NCI-H1048 (cell line): Measurements from ENCODE around the gene THTPA.
"Not testable (repeated sequence)": the region's sequence is repeated elsewhere in the genome, so short reads cannot be mapped to it uniquely, and the experiment has no call there.

Experiments
- DNase-seq: peaks from one replicate; lab custom pipeline; 2025; lab: John Stamatoyannopoulos, UW

Gene THTPA

DNA sequence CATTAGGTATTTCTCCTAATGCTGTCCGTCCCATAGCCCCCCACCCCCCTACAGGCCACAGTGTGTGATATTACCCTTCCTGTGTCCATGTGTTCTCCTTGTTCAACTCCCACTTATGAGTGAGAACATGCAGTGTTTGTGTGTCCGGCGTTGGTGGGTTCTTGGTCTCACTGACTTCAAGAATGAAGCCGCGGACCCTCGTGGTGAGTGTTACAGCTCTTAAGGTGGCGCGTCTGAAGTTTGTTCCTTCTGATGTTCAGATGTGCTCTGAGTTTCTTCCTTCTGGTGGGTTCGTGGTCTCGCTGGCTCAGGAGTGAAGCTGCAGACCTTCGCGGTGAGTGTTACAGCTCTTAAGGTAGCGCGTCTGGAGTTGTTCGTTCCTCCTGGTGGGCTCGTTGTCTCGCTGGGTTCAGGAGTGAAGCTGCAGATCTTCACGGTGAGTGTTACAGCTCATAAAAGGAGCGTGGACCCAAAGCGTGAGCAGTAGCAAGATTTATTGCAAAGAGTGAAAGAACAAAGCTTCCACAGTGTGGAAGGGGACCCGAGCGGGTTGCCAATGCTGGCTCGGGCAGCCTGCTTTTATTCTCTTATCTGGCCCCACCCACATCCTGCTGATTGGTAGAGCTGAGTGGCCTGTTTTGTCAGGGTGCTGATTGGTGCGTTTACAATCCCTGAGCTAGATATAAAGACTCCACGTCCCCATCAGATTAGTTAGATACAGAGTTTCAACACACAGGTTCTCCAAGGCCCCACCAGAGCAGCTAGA lies 27.9 kb downstream of the THTPA start:
- DNase-seq, result not testable (repeated sequence)

DNA sequence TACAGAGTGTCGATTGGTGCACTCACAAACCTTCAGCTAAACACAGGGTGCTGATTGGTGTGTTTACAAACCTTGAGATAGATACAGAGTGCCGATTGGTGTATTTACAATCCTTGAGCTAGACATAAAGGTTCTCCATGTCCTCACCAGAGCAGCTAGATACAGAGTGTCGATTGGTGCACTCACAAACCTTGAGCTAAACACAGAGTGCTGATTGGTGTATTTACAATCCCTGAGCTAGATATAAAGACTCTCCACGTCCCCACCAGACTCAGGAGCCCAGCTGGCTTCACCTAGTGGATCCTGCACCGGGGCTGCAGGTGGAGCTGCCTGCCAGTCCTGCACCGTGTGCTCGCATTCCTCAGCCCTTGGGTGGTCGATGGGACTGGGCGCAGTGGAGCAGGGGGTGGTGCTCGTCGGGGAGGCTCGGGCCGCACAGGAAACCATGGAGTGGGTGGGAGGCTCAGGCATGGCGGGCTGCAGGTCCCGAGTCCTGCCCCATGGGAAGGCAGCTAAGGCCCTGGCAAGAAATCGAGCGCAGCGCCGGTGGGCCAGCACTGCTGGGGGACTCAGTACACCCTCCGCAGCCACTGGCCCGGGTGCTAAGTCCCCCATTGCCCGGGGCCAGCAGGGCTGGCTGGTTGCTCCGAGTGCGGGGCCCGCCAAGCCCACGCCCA lies 28.6 kb downstream of the THTPA start:
- not testable (repeated sequence) for DNase-seq

- DNase-seq, result peak; percentile 56
Observed at GRCh38 chr14:23588884-23589598, 33.0 kb downstream of the THTPA start.

DNA sequence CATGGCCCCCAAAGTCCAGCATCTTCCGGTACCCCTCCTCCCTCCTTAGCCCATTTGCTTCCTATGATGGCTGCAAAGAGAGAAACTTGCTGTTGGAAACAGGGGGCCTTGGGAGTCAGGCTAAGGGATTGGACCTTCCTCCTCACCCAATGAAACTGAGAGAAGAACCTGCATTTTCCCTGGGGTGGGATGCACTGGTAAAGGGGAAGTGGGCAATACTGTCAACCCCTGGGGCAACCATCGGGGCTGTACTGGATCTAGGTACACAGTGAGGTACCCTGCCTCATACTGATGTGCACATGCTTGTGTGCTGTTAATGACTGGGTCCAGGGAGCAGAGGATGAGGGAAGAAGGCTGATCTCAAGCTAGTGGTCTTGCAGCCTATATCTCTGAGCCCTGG lies 33.5 kb downstream of the THTPA start:
- DNase-seq, result no peak

- no peak for DNase-seq
Observed at GRCh38 chr14:23590198-23590597, 34.1 kb downstream of the THTPA start.

DNA sequence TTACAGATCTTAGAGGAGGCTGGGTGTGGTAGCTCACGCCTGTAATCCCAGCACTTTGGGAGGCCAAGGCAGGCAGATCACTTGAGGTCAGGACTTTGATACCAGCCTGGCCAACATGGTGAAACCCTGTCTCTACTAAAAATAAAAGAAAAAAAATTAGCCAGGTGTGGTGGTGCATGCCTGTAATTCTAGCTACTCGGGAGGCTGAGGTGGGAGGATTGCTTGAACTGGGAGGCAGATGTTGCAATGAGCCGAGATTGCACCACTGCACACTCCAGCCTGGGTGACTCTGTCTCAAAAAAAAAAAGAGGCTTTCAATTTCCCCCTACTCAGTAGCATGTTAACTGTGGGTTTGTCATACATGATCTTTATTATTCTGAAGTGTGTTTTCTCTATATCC lies 38.1 kb downstream of the THTPA start:
- not testable (repeated sequence) for DNase-seq

DNA sequence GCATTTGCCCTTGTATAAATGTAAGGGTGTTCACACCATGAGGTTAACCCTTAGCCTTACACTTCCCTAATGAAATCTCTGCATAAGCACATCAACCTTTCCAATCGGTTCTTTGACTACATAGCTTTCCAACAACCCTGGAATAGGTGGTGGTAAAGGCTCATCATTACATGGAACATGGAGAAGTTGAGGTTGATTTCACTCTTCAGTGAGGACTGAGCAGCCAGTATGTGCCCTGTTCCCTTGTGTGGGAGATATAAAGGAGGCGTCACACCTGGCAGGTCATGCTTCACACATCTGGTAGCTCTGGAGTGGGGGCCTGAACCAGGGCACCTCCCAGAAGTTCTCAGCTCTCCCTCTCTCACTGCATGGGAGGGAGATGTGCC lies 44.2 kb downstream of the THTPA start:
- DNase-seq, result no peak

- no peak for DNase-seq
Observed at GRCh38 chr14:23600806-23601205, 44.7 kb downstream of the THTPA start.

DNA sequence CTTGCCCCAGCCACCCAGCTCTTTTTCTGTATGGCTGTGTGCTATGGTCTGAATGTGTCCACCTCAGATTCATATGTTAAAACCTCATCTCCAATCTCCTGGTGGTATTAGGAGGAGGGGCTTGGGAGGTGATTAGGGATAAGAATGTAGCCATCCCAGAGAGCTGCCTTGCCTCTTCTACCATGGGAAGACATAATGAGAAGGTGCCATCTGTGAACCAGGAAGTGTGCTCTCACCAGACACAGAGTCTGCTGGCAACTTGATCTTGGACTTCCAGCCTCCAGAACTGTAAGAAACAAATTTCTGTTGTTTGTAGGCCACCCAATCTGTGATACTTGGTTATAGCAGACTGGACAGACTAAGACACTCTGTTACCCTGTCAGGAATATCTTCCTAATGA lies 45.4 kb downstream of the THTPA start:
- no peak for DNase-seq

GRCh38 chr14:23601845-23602180 lies 45.7 kb downstream of the THTPA start:
- DNase-seq, result no peak

DNA sequence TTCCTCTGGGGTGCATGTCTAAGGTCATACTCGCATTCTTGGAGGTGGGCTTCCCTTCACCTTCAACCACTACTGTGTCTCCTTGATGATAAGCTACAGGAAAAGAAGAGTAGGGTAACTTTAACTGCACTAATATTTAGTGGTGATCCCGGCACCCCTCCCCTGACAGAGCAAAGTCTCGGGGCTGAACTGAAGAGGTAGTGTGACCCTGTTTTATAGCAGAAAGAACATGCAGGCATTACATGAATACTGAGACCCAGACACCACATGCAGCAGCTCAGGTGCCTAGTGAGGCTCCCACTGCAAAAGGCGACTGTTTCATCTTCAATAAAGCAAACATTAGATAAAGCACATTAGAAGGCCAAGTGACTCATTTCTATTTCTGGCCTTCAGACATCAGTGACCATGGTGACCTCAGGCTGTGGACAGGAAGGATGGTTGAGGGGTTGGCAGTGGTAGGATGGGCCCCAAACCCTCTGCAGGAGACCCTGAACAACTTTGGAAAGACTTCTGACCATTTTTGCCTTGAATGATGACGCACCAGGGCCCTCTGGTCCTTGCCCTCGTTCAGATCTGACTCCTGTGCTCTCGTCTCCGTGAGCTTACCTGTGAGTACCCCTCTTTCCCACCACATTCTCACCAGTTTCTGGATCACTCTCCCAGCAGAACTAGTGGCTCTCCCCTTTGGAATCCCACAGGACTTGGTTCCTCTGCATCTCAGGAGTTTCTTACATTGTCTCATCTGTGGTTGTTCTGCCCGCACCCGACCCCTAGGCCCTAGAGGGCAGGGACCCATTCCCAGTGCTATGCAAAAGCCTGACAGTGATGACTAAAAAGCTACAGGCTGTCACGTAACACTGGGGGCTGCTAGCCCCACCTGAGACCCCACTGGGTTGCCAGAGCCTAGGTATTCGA lies 46.4 kb downstream of the THTPA start:
- DNase-seq, result no peak

GRCh38 chr14:23603103-23603502 lies 47.0 kb downstream of the THTPA start:
- DNase-seq, result no peak

- no peak for DNase-seq
Observed at GRCh38 chr14:23604148-23604547, 48.1 kb downstream of the THTPA start.

GRCh38 chr14:23604675-23605170 lies 48.7 kb downstream of the THTPA start:
- DNase-seq, result no peak

- no peak for DNase-seq
Observed at GRCh38 chr14:23605931-23606585, 50.0 kb downstream of the THTPA start.

GRCh38 chr14:23608454-23608853 lies 52.4 kb downstream of the THTPA start:
- DNase-seq, result no peak

- no peak for DNase-seq
Observed at GRCh38 chr14:23609001-23609400, 52.9 kb downstream of the THTPA start.

- not testable (repeated sequence) for DNase-seq
Observed at GRCh38 chr14:23609411-23610089, 53.5 kb downstream of the THTPA start.
